KOPT-K1 (cell line): ENCODE data around the gene UGT1A5.
"Not testable (repeated sequence)": the region's sequence is repeated elsewhere in the genome, so short reads cannot be mapped to it uniquely, and the experiment has no call there.

ENCODE experiments used
- H3K27ac ChIP-seq: fragments of 200-600 bp; sonication (generic); 2 replicates; pipeline ENCODE4 v1.5.1; 2016; ENCODE audit warnings: antibody characterized with exemption, mild to moderate bottlenecking, low read depth, low read length; ENCODE audit not compliant: poor library complexity, severe bottlenecking
- H3K36me3 ChIP-seq: fragments of 200-600 bp; sonication (generic); 2 replicates; pipeline ENCODE4 v1.5.1; 2017; ENCODE audit warnings: antibody characterized with exemption, mild to moderate bottlenecking, low read length, moderate library complexity; ENCODE audit not compliant: insufficient read depth
- H3K9me3 ChIP-seq: fragments of 200-600 bp; sonication (generic); 2 replicates; pipeline ENCODE4 v1.5.1; 2017; ENCODE audit warnings: antibody characterized with exemption, low read length, mild to moderate bottlenecking; ENCODE audit not compliant: insufficient read depth, poor library complexity, severe bottlenecking

Gene UGT1A5

DNA sequence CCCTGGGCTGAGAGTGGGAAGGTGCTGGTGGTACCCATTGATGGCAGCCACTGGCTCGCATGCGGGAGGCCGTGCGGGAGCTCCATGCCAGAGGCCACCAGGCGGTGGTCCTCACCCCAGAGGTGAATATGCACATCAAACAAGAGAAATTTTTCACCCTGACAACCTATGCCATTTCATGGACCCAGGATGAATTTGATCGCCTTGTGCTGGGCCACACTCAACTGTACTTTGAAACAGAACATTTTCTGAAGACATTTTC is 34.5 kb downstream of the UGT1A5 start:
- Histone ChIP-seq H3K36me3 (no peaks in the 10 kb centered on the region), H3K9me3 (peaks cover 17% of the 10 kb centered on the region), H3K27ac (no peak overlapping the region)

GRCh38 chr2:233750689-233751088 is 38.0 kb downstream of the UGT1A5 start:
- H3K27ac ChIP-seq, H3K36me3 ChIP-seq: not testable (repeated sequence)
- peaks cover 17% of the 10 kb centered on the region for H3K9me3 ChIP-seq

DNA sequence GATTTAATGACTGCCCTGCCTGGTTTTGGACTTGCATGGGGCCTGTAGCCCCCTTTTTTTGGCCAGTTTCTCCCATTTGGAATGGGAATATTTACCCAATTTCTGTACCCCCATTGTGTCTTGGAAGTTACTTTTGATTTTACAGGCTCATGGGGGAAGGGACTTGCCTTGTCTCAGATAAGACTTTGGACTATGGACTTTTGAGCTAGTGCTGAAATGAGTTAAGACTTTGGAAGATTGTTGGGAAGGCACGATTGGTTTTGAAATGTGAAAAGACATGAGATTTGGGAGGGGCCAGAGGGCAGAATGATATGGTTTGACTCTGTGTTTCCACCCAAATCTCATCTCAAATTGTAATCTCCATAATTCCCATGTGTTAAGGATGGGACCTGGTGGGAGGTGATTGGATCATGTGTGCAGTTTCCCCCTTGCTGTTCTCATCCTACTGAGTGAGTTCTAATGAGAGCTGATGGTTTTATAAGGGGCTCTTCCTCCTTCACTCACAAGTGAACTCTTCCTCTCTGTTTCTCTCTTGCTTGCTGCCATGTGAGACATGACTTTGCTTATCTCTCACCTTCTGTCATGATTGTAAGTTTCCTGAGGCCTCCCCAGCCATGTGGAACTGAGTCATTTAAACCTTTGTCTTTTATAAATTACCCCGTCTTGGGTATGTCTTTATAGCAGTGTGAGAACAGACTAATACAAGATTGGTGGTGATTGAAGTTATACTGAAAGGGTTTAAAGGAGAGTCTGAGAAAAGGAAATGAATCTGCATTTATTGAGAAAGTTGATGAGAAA is 38.7 kb downstream of the UGT1A5 start:
- not testable (repeated sequence) for H3K36me3 ChIP-seq, H3K27ac ChIP-seq
- H3K9me3 ChIP-seq: peaks cover 17% of the 10 kb centered on the region

DNA sequence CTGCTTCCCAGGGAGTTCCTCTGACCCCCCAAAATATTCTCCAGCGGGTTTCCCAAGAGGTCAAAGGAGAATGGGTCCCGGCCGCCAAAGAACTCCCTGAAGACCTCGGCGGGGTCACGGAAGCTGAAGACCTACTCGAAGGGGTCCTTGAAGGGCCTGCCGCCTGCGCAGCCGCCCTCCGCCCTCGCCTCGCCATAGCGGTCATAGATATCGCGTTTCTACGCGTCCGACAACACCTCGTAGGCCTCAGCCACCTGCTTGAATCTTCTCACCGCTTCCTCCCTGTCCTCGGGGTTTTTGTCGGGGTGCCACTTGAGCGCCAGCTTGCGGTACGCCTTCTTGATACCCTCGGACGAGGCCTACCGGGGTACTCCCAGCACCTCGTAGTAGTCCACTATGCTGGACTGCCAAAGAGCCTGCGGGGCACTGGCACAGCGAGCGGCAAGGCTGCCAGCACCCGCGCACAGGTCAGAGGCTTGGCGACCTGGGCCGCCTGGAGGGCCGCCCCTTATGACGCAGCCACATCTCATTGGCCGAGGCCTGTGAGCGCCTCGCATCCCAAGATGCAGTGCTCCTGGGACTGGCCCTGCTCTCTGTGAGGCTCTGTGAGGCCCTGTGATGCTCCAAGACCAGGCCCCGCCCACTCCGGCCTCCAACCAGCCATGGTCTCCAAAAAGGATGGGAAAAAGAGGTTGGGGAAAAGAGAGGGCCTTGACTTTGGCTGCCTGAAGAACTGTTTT is 42.3 kb downstream of the UGT1A5 start:
- H3K9me3 ChIP-seq: peaks cover 17% of the 10 kb centered on the region
- no peaks in the 10 kb centered on the region for H3K36me3 ChIP-seq
- no peak overlapping the region for H3K27ac ChIP-seq

DNA sequence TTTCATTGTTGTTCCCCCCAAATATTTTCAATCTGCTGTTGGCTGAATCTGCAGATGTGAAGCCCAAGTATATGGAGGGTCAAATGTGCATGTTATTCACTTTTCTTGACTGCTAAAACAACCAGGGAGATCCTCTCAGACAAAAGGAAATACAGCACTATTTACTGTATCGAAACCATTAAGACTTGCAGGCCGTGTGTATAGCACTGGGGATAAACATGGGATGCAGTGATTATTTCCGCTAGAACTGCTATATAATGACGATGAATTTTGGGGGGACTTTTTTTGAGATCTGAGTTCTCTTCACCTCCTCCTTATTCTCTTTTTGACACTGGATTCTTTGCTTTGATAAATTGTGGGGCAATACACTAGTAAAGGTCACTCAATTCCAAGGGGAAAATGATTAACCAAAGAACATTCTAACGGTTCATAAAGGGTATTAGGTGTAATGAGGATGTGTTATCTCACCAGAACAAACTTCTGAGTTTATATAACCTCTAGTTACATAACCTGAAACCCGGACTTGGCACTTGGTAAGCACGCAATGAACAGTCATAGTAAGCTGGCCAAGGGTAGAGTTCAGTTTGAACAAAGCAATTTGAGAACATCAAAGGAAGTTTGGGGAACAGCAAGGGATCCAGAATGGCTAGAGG is 43.8 kb downstream of the UGT1A5 start:
- Histone ChIP-seq H3K36me3 (no peaks in the 10 kb centered on the region), H3K27ac (no peak overlapping the region), H3K9me3 (peaks cover 2% of the 10 kb centered on the region)

DNA sequence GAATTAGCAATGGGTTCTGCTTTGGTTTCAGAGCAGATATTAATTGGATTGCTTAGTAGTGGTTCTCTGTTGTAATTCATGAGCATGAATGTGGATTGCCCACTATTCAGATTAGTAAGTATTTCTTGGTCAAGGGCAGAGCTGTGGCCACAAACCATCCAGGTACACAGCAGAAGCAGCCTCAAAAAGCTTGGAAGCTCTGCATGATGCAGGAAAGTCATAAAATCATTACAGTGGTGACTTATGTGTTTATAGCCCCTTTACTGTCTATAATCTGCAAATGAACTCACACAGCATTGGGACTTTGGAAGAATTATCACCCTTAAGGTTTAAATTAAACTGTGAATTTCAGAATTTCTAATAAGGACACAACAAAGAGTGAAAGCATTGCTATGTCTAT is 45.4 kb downstream of the UGT1A5 start:
- Histone ChIP-seq H3K36me3 (no peaks in the 10 kb centered on the region), H3K9me3 (no peaks in the 10 kb centered on the region), H3K27ac (no peak overlapping the region)

GRCh38 chr2:233758849-233759248 is 46.1 kb downstream of the UGT1A5 start:
- H3K27ac ChIP-seq: no peak overlapping the region
- no peaks in the 10 kb centered on the region for H3K9me3 ChIP-seq
- H3K36me3 ChIP-seq: no peaks in the 10 kb centered on the region

DNA sequence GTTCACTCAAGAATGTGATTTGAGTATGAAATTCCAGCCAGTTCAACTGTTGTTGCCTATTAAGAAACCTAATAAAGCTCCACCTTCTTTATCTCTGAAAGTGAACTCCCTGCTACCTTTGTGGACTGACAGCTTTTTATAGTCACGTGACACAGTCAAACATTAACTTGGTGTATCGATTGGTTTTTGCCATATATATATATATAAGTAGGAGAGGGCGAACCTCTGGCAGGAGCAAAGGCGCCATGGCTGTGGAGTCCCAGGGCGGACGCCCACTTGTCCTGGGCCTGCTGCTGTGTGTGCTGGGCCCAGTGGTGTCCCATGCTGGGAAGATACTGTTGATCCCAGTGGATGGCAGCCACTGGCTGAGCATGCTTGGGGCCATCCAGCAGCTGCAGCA is 47.3 kb downstream of the UGT1A5 start, which contains the start of gene UGT1A1:
UGT1A1 (plus strand) TSS at position 228 of the 400 bp plus-strand sequence; CDS start at position 246, 18 bp downstream.
- Histone ChIP-seq H3K27ac (no peak within 1 kb of the TSS), H3K9me3 (no peaks in the 10 kb centered on the region), H3K36me3 (no peaks in the 10 kb centered on the region)

DNA sequence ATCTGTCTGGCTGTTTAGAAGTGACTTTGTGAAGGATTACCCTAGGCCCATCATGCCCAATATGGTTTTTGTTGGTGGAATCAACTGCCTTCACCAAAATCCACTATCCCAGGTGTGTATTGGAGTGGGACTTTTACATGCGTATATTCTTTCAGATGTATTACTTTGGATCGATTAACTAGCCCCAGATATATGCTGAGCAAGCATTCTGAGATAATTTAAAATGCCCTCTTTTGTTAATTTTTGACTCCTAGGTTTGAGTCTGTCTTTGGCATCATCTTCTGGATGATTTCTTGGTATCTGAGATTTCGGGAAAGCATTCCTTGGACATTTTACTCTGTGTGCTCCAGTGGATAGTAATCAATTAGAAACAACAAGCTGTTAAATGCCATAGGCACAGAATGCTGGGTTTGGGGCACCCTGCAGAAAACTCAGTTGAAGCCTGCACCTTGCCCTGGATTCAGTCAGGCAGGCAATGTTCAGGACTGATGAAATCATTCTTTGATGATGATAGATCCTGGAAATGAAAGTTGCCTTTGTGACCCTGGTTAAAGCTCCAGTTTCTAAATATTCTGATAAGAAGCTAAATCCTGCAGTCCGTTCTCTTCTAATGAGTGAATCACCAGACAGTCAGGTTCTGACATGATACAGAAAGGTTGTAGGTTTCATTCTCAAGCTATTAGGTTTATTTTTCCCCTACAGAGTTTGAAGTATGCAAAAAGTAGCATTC is 48.5 kb downstream of the UGT1A5 start:
- Histone ChIP-seq H3K27ac (no peak overlapping the region), H3K9me3 (no peaks in the 10 kb centered on the region)

GRCh38 chr2:233764264-233764663 is 51.6 kb downstream of the UGT1A5 start:
- Histone ChIP-seq H3K27ac (no peak overlapping the region), H3K9me3 (no peaks in the 10 kb centered on the region), H3K36me3 (no peaks in the 10 kb centered on the region)

More for the DNA sequence above, 48.5 kb downstream of the UGT1A5 start:
- H3K36me3 ChIP-seq: no peaks in the 10 kb centered on the region

- Histone ChIP-seq H3K27ac (no peak overlapping the region), H3K36me3 (no peaks in the 10 kb centered on the region), H3K9me3 (no peaks in the 10 kb centered on the region)
These were observed 52.1 kb downstream of the UGT1A5 start for GRCh38 chr2:233764761-233765160.

- H3K27ac ChIP-seq: no peak overlapping the region
- H3K36me3 ChIP-seq: no peaks in the 10 kb centered on the region
- H3K9me3 ChIP-seq: no peaks in the 10 kb centered on the region
These were observed 53.7 kb downstream of the UGT1A5 start for GRCh38 chr2:233766416-233766815.

- Histone ChIP-seq H3K9me3 (no peaks in the 10 kb centered on the region), H3K27ac (no peak overlapping the region), H3K36me3 (no peaks in the 10 kb centered on the region)
These were observed 55.4 kb downstream of the UGT1A5 start for GRCh38 chr2:233768076-233768475.

GRCh38 chr2:233769260-233769659 is 56.6 kb downstream of the UGT1A5 start:
- no peak overlapping the region for H3K27ac ChIP-seq
- H3K36me3 ChIP-seq: no peaks in the 10 kb centered on the region
- no peaks in the 10 kb centered on the region for H3K9me3 ChIP-seq

DNA sequence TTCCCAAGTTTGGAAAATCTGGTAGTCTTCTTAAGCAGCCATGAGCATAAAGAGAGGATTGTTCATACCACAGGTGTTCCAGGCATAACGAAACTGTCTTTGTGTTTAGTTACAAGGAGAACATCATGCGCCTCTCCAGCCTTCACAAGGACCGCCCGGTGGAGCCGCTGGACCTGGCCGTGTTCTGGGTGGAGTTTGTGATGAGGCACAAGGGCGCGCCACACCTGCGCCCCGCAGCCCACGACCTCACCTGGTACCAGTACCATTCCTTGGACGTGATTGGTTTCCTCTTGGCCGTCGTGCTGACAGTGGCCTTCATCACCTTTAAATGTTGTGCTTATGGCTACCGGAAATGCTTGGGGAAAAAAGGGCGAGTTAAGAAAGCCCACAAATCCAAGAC is 59.4 kb downstream of the UGT1A5 start:
- Histone ChIP-seq H3K36me3 (no peaks in the 10 kb centered on the region), H3K27ac (no peak overlapping the region), H3K9me3 (peaks cover 20% of the 10 kb centered on the region)
